HG03135 (cell line): ENCODE data around the gene ABCC11.

Experiments
- ATAC-seq: cut with Tn5 transposase; IDR thresholded peaks from one replicate; pipeline ENCODE4 v1.9.1; 2021; ENCODE audit warnings: mild to moderate bottlenecking, moderate library complexity; ENCODE audit not compliant: unreplicated experiment

The ABCC11 gene

DNA sequence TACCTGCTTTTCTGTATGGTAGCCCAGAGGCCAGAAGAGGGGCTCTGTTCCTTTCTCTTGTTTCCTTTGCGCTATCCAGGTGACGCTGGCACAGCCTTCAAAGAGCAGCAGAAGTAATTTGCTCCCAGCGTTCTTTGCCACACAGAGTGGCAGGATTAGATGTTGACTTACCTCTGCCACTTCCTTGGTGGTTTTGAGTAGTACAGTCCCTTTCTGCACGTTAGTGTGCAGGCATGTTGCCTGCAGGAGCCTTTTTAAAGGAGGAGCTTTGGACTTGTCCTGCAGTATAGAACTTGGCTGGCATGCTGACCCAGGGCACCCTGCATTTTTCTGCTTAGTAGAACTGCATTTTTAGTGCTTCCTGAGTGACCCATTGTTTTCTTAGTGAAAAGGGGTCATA lies at the start of gene ABCC11:
Gene ABCC11 (minus strand): TSS at position 229 of the 400 bp plus-strand sequence. CDS start 15,618 bp downstream, outside the sequence.
- ATAC-seq, result no peak

DNA sequence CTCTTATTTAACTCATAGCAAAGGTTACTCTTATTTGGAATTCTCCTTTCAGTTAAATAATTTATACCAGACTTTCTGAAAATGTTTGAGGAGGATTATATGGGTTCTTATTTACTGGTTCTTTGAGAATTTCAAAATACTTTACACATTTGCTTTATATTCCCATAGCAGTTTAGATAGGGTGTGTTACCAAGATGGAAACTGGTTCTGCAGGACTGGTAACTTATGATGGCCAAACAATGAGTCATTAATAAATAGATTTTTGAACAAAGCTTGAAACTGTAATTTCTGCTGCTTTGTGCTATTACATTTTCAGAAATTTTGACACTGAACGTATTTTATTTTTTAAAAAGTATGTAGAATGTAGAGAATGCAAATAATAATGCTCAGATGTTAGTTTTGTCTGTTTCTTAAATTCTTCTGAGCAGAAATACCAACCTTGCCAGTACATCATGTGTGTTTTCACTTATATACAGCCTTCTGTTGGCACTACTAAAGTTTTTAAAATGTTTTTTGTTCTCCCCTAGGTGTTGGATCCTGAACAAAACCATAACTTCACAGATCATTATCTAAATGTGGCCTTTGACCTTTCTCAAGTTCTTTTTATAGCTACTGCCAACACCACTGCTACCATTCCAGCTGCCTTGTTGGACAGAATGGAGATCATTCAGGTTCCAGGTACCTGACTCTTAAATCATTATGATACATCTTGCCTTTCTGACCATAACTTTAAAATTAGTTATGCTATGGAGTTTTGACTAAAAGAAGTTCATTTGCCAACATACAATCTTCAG lies 48.3 kb upstream of the ABCC11 start:
- ATAC-seq, result no peak

GRCh38 chr16:48294724-48295123 lies 47.4 kb upstream of the ABCC11 start:
- ATAC-seq, result no peak

GRCh38 chr16:48292452-48292851 lies 45.1 kb upstream of the ABCC11 start:
- no peak for ATAC-seq

GRCh38 chr16:48291754-48292153 lies 44.4 kb upstream of the ABCC11 start:
- ATAC-seq, result no peak

- no peak for ATAC-seq
Observed at GRCh38 chr16:48291303-48291702, 44.0 kb upstream of the ABCC11 start.

DNA sequence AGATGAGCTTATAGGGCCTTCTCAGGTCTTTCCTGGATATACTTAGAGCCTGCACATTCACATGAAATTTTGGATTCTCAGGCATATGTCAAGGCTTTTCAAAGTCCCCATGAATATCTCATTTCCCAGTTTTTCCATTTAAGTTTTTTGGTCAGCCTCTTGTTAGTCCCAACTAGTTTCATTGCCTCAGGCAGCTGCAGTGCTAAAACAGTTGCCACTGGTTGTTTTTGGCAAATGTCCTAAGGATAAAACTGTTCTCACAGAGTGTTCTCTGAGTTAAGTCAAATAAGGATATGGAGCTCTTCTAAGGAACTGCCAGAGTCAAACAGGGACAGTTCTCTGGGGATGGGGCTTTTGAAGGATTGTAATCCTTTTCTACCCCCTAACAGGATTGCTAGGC lies 39.9 kb upstream of the ABCC11 start:
- ATAC-seq, result no peak

DNA sequence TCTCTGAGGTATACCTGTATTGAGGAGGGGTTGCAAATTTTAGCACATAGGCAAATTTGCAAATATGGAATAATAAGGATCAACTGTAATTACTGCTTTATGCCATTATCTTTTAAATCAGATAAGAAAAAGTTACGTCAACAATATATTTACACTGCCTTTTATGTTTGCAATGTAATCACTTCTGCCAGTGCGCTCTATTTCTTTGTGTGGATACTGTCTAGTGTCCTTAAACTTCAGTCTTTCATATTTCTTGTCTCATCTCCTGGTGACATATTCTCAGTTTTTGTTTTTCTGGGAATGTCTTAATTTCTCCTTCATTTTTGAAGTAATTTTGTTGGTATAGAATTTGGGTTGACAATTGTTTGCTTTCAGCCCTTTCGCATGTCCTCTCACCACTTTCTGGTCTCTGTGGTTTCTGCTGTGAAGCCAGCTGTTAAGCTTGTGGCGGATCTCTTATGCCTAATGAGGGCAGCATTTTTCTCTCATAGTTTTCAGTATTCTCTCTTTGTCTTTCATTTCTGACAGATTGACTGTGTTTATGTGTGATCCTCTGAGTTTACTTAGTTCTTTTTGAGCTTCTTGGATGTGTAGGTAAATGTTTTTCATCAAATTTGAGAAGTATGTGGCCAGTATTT lies 37.6 kb upstream of the ABCC11 start:
- no peak for ATAC-seq

DNA sequence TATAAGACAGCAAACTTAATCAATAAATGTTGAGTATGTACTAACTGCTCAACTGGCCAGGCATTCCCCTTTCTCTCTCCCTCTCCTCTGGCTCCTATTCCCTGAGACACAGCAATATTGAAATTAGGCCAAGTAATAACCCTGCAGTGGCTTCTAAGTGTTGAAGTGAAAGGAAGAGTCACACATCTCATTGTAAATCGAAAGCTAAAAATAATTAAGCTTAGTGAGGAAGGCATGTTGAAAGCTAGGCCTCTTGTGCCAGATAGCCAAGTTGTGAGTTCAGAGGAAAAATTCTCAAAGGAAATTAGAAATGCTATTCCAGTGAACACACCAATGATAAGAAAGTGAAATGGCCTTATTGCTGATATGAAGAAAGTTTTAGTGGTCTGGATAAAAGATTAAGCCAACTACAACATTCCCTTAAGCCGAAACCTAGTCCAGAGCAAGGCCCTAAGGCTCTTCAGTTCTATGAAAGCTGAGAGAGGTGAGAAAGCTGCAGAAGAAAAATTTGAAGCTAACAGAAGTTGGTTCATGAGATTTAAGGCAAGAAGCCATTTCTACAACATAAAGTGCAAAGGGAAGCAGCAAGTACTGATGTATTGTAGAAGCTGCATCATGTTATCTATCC lies 35.4 kb upstream of the ABCC11 start:
- ATAC-seq, result no peak

GRCh38 chr16:48280546-48280945 lies 33.2 kb upstream of the ABCC11 start:
- ATAC-seq, result no peak

GRCh38 chr16:48279199-48279598 lies 31.9 kb upstream of the ABCC11 start:
- no peak for ATAC-seq

DNA sequence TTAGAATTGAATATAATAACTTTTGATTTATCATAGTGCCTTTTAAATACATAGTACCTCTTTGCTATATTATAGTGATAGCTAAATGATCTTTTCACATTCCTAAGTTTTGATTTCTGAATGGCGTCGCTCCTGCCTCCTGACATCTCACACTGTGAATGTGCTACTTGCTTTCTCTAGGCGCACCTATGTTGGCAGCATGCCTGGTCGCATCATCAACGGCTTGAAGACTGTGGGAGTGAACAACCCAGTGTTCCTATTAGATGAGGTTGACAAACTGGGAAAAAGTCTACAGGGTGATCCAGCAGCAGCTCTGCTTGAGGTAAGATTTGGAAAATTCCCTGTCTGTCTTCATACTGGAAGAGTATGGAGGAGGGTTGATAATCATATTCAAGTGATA lies 29.8 kb upstream of the ABCC11 start:
- no peak for ATAC-seq

DNA sequence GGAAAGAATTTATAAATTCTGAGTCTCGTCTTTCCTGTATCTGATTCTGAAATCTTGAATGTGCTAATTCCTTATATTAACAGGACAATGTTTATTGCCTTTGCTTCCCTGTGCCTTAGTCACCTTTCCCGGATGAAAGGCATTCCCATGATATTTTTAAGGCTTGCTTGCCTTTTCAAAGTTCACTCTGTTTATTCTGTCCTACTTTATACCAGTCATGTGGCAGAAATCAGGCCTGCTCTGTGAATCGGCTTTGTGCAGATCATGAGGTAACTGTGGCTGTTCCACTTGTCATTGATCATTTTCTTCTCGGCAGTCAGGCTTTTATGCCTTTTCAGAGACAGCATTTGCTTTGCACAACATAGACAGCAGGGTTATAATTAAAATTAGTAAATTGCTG lies 28.8 kb upstream of the ABCC11 start:
- ATAC-seq, result no peak

- ATAC-seq, result no peak
Observed at GRCh38 chr16:48274476-48274875, 27.1 kb upstream of the ABCC11 start.

- ATAC-seq, result no peak
Observed at GRCh38 chr16:48272837-48273421, 25.6 kb upstream of the ABCC11 start.

GRCh38 chr16:48271728-48272127 lies 24.4 kb upstream of the ABCC11 start:
- no peak for ATAC-seq

GRCh38 chr16:48269011-48269410 lies 21.7 kb upstream of the ABCC11 start:
- no peak for ATAC-seq

DNA sequence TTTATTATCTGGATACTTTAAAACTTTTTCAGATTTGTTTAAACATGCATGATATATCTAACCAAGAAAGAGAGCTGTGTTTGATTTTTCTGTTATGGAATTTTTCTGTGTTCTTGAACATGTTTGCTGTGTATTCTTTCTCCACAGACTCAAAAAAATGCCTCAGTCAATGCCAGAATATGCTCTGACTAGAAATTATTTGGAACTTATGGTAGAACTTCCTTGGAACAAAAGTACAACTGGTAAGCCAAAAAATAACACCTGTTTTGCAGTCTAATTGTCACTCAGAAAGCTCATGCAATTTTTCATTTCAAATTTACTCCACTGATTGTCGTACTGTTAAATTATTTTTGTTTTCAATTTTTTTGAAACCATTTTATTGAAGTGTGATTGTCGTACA lies 15.3 kb upstream of the ABCC11 start:
- ATAC-seq, result no peak

GRCh38 chr16:48261569-48261968 lies 14.2 kb upstream of the ABCC11 start:
- no peak for ATAC-seq

GRCh38 chr16:48256579-48257177 lies 9.3 kb upstream of the ABCC11 start:
- no peak for ATAC-seq

GRCh38 chr16:48252013-48252412 lies 4.7 kb upstream of the ABCC11 start:
- no peak for ATAC-seq
